Activated naive CD8-positive, alpha-beta T cell treated with anti-CD3 and anti-CD28 coated beads for 36 hours (primary cell): ENCODE data around the gene TAF6L. TPM values are rescaled to one million over a fixed set of nuclear protein-coding genes. Genes with fewer than 3 reads are reported as not detected.
"Not testable (repeated sequence)": the region's sequence is repeated elsewhere in the genome, so short reads cannot be mapped to it uniquely, and the experiment has no call there.

Experiments
- DNase-seq: peaks from one replicate; pipeline ENCODE4 v3.0.0; 2021
- H3K27ac Mint-ChIP-seq: one replicate; pipeline ENCODE4 v1.8.0; 2022; ENCODE audit warnings: mild to moderate bottlenecking, moderate library complexity, mixed read lengths
- H3K27me3 Mint-ChIP-seq: one replicate; pipeline ENCODE4 v1.8.0; 2022; ENCODE audit warnings: mild to moderate bottlenecking, mixed read lengths
- H3K36me3 Mint-ChIP-seq: one replicate; pipeline ENCODE4 v1.8.0; 2021; ENCODE audit warnings: mild to moderate bottlenecking, mixed read lengths
- H3K4me1 Mint-ChIP-seq: one replicate; pipeline ENCODE4 v1.8.0; 2021; ENCODE audit warnings: mixed read lengths
- H3K4me3 Mint-ChIP-seq: one replicate; pipeline ENCODE4 v1.8.0; 2022; ENCODE audit warnings: mild to moderate bottlenecking, moderate library complexity, mixed read lengths
- H3K9me3 Mint-ChIP-seq: one replicate; pipeline ENCODE4 v1.8.0; 2022; ENCODE audit warnings: mixed read lengths
- total RNA-seq, 2 experiments: library from RNA; stranded (reverse); gene quantifications; one replicate each; pipeline ENCODE4 v1.2.3, GENCODE V29; 2021

The TAF6L gene
- total RNA-seq, 2 experiments from 2014 or later: 22.0 to 22.1 TPM

GRCh38 chr11:62810748-62811147 lies 39.6 kb downstream of the TAF6L start:
- H3K27me3 Mint-ChIP-seq: no peaks in the 10 kb centered on the region
- H3K9me3 Mint-ChIP-seq: no peaks in the 10 kb centered on the region
- no peak overlapping the region for H3K4me3 Mint-ChIP-seq
- DNase-seq: no peak
- no peak overlapping the region for H3K27ac Mint-ChIP-seq
- H3K36me3 Mint-ChIP-seq: no peaks in the 10 kb centered on the region
- peaks cover 9% of the 10 kb centered on the region for H3K4me1 Mint-ChIP-seq

GRCh38 chr11:62811659-62812058 lies 40.5 kb downstream of the TAF6L start:
- no peak for DNase-seq
- no peaks in the 10 kb centered on the region for H3K9me3 Mint-ChIP-seq
- no peak overlapping the region for H3K27ac Mint-ChIP-seq
- no peaks in the 10 kb centered on the region for H3K27me3 Mint-ChIP-seq
- H3K4me1 Mint-ChIP-seq: peaks cover 1% of the 10 kb centered on the region
- no peaks in the 10 kb centered on the region for H3K36me3 Mint-ChIP-seq
- H3K4me3 Mint-ChIP-seq: no peak overlapping the region

- H3K4me3 Mint-ChIP-seq: no peak overlapping the region
- H3K4me1 Mint-ChIP-seq: peaks cover 2% of the 10 kb centered on the region
- H3K36me3 Mint-ChIP-seq: no peaks in the 10 kb centered on the region
- no peaks in the 10 kb centered on the region for H3K9me3 Mint-ChIP-seq
- H3K27me3 Mint-ChIP-seq: no peaks in the 10 kb centered on the region
- DNase-seq: no peak
- no peak overlapping the region for H3K27ac Mint-ChIP-seq
Measured at GRCh38 chr11:62816557-62816956, 45.4 kb downstream of the TAF6L start.

- H3K9me3 Mint-ChIP-seq: no peaks in the 10 kb centered on the region
- H3K4me3 Mint-ChIP-seq: no peak overlapping the region
- no peaks in the 10 kb centered on the region for H3K36me3 Mint-ChIP-seq
- no peak for DNase-seq
- H3K4me1 Mint-ChIP-seq: peaks cover 2% of the 10 kb centered on the region
- H3K27ac Mint-ChIP-seq: no peak overlapping the region
- no peaks in the 10 kb centered on the region for H3K27me3 Mint-ChIP-seq
Measured at GRCh38 chr11:62817129-62817528, 45.9 kb downstream of the TAF6L start.

- H3K4me3 Mint-ChIP-seq: no peak overlapping the region
- no peak for DNase-seq
- no peaks in the 10 kb centered on the region for H3K27me3 Mint-ChIP-seq
- H3K4me1 Mint-ChIP-seq: peaks cover 3% of the 10 kb centered on the region
- no peaks in the 10 kb centered on the region for H3K36me3 Mint-ChIP-seq
- no peak overlapping the region for H3K27ac Mint-ChIP-seq
- H3K9me3 Mint-ChIP-seq: no peaks in the 10 kb centered on the region
Measured at GRCh38 chr11:62823677-62824076, 52.5 kb downstream of the TAF6L start.

GRCh38 chr11:62828130-62828529 lies 56.9 kb downstream of the TAF6L start:
- not testable (repeated sequence) for H3K9me3 Mint-ChIP-seq, H3K27ac Mint-ChIP-seq, DNase-seq, H3K36me3 Mint-ChIP-seq, H3K27me3 Mint-ChIP-seq, H3K4me3 Mint-ChIP-seq
- peaks cover 18% of the 10 kb centered on the region for H3K4me1 Mint-ChIP-seq

GRCh38 chr11:62830904-62831519 lies 59.8 kb downstream of the TAF6L start:
- H3K27me3 Mint-ChIP-seq: no peaks in the 10 kb centered on the region
- H3K4me3 Mint-ChIP-seq: peak overlapping the region; percentile 91
- peaks cover 17% of the 10 kb centered on the region for H3K36me3 Mint-ChIP-seq
- peak overlapping the region; percentile 96 for H3K27ac Mint-ChIP-seq
- H3K9me3 Mint-ChIP-seq: no peaks in the 10 kb centered on the region
- peaks cover 37% of the 10 kb centered on the region for H3K4me1 Mint-ChIP-seq
- no peak for DNase-seq

- peak within 1 kb of the TSS; percentile 96 for H3K27ac Mint-ChIP-seq
- H3K4me1 Mint-ChIP-seq: peaks cover 41% of the 10 kb centered on the region
- H3K9me3 Mint-ChIP-seq: no peaks in the 10 kb centered on the region
Measured at GRCh38 chr11:62831520-62832335, 60.5 kb downstream of the TAF6L start, which contains the start of gene STX5. Gene STX5 (minus strand): TSS chr11:62832051. CDS start chr11:62831243, 808 bp downstream.

GRCh38 chr11:62832336-62833234 lies 61.4 kb downstream of the TAF6L start, which contains the start of gene TEX54:
Gene TEX54 (minus strand): TSS chr11:62832841.
- H3K36me3 Mint-ChIP-seq: peaks cover 24% of the 10 kb centered on the region
- H3K27me3 Mint-ChIP-seq: no peaks in the 10 kb centered on the region
- DNase-seq: no peak
- peak within 1 kb of the TSS; percentile 91 for H3K4me3 Mint-ChIP-seq
- H3K4me1 Mint-ChIP-seq: peaks cover 45% of the 10 kb centered on the region
- peak within 1 kb of the TSS; percentile 96 for H3K27ac Mint-ChIP-seq
- H3K9me3 Mint-ChIP-seq: no peaks in the 10 kb centered on the region

More at GRCh38 chr11:62831520-62832335, 60.5 kb downstream of the TAF6L start, which contains the start of gene STX5:
- H3K4me3 Mint-ChIP-seq: peak within 1 kb of the TSS; percentile 91
- H3K36me3 Mint-ChIP-seq: peaks cover 21% of the 10 kb centered on the region
- no peaks in the 10 kb centered on the region for H3K27me3 Mint-ChIP-seq
- DNase-seq: peak; percentile 99

GRCh38 chr11:62835336-62835735 lies 64.1 kb downstream of the TAF6L start:
- H3K4me3 Mint-ChIP-seq: no peak overlapping the region
- peaks cover 38% of the 10 kb centered on the region for H3K36me3 Mint-ChIP-seq
- no peaks in the 10 kb centered on the region for H3K27me3 Mint-ChIP-seq
- peaks cover 53% of the 10 kb centered on the region for H3K4me1 Mint-ChIP-seq
- no peaks in the 10 kb centered on the region for H3K9me3 Mint-ChIP-seq
- no peak overlapping the region for H3K27ac Mint-ChIP-seq
- DNase-seq: no peak

Other genes starting within 250 kb of the TAF6L start
- gene AHNAK, start 224.6 kb upstream of the TAF6L start, total RNA-seq: 10 to 100 TPM; 12.3 to 12.5 TPM
- gene EEF1G, start 197.5 kb upstream of the TAF6L start, total RNA-seq: 1,000 to 10,000 TPM; 1,924 to 1,929 TPM
- 10 to 100 TPM; 29.1 to 32.2 TPM for gene TUT1, start 179.9 kb upstream of the TAF6L start, total RNA-seq
- gene MTA2, start 169.5 kb upstream of the TAF6L start, total RNA-seq: 100 to 1,000 TPM; 196 to 200 TPM
- gene EML3, start 158.6 kb upstream of the TAF6L start, total RNA-seq: 100 to 1,000 TPM; 112 to 121 TPM
- 1 to 10 TPM; 2.0 to 2.8 TPM for gene ROM1, start 158.1 kb upstream of the TAF6L start, total RNA-seq
- gene B3GAT3, start 149.4 kb upstream of the TAF6L start, total RNA-seq: 10 to 100 TPM; 63.0 to 68.7 TPM
- 100 to 1,000 TPM; 198 to 211 TPM for gene GANAB, start 124.8 kb upstream of the TAF6L start, total RNA-seq
- 10 to 100 TPM; 41.2 TPM for gene INTS5, start 118.1 kb upstream of the TAF6L start, total RNA-seq
- 100 to 1,000 TPM; 147 to 159 TPM for gene C11orf98, start 106.2 kb upstream of the TAF6L start, total RNA-seq
- 10 to 100 TPM; 28.7 to 39.7 TPM for gene CSKMT, start 106.1 kb upstream of the TAF6L start, total RNA-seq
- gene UQCC3, start 99.7 kb upstream of the TAF6L start, total RNA-seq: 1 to 10 TPM; 5.0 to 5.7 TPM
- 10 to 100 TPM; 22.6 to 26.0 TPM for gene LBHD1, start 99.1 kb upstream of the TAF6L start, total RNA-seq
- 100 to 1,000 TPM; 123 to 124 TPM for gene UBXN1, start 92.3 kb upstream of the TAF6L start, total RNA-seq
- under 1 TPM; 0.16 to 0.21 TPM for gene LRRN4CL, start 81.9 kb upstream of the TAF6L start, total RNA-seq
- gene BSCL2, start 64.0 kb upstream of the TAF6L start, total RNA-seq: 10 to 100 TPM; 22.7 to 23.7 TPM
- gene GNG3, start 63.7 kb upstream of the TAF6L start, total RNA-seq: not detected
- 10 to 100 TPM; 54.4 to 56.3 TPM for gene HNRNPUL2, start 43.9 kb upstream of the TAF6L start, total RNA-seq
- 10 to 100 TPM; 29.3 to 33.4 TPM for gene TTC9C, start 42.9 kb upstream of the TAF6L start, total RNA-seq
- gene ZBTB3, start 17.2 kb upstream of the TAF6L start, total RNA-seq: 1 to 10 TPM; 4.8 to 6.3 TPM
- 100 to 1,000 TPM; 125 to 131 TPM for gene POLR2G, start 9.8 kb upstream of the TAF6L start, total RNA-seq
- gene TMEM179B, start 16.0 kb downstream of the TAF6L start, total RNA-seq: 10 to 100 TPM; 30.7 to 34.3 TPM
- gene TMEM223, start 20.6 kb downstream of the TAF6L start, total RNA-seq: 1 to 10 TPM; 9.4 to 10.0 TPM
- 100 to 1,000 TPM; 107 to 111 TPM for gene NXF1, start 34.0 kb downstream of the TAF6L start, total RNA-seq
- 10 to 100 TPM; 19.5 to 20.4 TPM for gene STX5, start 60.7 kb downstream of the TAF6L start, total RNA-seq
- not detected for gene TEX54, start 61.4 kb downstream of the TAF6L start, total RNA-seq
- 100 to 1,000 TPM; 139 to 141 TPM for gene WDR74, start 68.2 kb downstream of the TAF6L start, total RNA-seq
- gene SLC3A2, start 109.5 kb downstream of the TAF6L start, total RNA-seq: 100 to 1,000 TPM; 408 to 428 TPM
- gene CHRM1, start 150.0 kb downstream of the TAF6L start, total RNA-seq: not detected
- not detected for gene SLC22A6, start 213.6 kb downstream of the TAF6L start, total RNA-seq
- gene SLC22A8, start 244.4 kb downstream of the TAF6L start, total RNA-seq: not detected